ENCODE measurements around the gene CAPZB.
A peak's percentile ranks its signal among the peaks of the same experiment; 100 is the strongest.

The CAPZB gene

DNA sequence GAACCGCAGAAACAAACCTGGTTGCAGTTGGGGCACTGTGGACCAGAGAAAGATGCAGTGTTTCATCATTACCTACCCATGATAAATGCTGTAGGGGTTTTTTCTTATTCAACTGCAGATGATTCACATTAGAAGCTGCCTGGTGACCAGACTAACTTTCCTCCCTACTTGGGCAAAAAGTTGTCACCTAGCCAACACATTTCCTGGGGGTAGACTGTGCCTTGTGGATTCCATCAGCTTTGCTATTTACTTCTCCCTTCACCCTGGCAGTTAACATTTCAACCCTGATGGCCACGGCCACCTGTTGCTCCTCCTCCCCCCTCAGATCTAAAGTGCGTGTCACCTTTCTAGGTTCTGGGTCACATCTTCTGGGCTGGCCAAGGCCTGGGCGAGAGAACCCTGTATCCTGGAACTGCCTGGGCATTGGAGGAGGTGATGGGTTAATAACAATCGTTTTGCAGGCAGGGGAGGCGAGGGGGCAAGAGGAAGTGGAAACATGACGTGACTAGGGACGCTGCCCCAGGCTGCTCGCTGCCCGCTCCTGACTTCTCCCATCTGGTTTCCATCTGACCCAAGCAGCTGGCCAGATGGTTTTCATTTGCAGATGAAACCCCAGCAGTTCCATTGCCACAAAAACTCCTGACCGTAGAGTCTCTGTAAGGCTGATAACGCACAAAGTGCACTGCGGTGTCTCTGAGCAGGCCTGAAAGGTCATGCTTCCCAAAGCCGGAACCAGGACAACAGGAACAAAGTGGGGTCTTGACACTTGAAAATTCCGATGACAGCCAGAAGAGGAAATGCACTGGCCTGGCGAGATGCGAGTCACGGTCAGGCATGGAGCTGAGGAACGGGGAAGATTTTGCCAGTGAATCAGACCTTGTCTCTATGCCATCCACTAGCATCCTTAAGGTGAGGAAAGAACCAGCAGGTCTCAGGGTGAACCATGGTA is 36.6 kb downstream of the CAPZB start:
- TF ChIP-seq JUND (IDR thresholded peaks at IDR 0.05; ENCODE audit: low read depth) = no peak
- no peak for DNase-seq (ENCODE audit: low read depth in 1 of 2, low spot score in 1 of 2)
- in situ Hi-C loops (cut with HindIII; ENCODE audit: low pct_unique_long_range_greater_than_20kb, low sequenced_read_pairs) = no loop called here

DNA sequence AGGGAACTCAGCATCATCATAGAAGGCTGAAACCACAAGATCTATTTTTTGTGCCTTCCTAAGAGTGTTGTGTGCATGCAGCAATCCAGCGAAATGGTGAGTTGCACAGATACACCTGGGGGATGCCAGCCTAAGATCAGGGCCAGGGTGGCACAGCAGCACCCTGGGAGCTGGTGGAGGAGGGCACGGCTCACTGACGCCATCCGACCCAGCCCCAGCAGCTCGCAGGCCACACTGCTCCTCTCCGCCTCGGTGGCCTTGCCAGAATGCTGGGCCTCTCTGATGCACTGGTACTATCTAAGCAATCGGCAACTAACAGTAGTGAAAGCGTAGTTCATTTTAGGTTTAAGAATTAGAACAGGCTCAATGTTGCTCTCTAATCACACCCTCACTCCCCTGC is 37.8 kb downstream of the CAPZB start:
- in situ Hi-C loops (cut with HindIII; ENCODE audit: low pct_unique_long_range_greater_than_20kb, low sequenced_read_pairs) = no loop called here
- TF ChIP-seq JUND (IDR thresholded peaks at IDR 0.05; ENCODE audit: low read depth) = no peak
- no peak for DNase-seq (ENCODE audit: low read depth in 1 of 2, low spot score in 1 of 2)

DNA sequence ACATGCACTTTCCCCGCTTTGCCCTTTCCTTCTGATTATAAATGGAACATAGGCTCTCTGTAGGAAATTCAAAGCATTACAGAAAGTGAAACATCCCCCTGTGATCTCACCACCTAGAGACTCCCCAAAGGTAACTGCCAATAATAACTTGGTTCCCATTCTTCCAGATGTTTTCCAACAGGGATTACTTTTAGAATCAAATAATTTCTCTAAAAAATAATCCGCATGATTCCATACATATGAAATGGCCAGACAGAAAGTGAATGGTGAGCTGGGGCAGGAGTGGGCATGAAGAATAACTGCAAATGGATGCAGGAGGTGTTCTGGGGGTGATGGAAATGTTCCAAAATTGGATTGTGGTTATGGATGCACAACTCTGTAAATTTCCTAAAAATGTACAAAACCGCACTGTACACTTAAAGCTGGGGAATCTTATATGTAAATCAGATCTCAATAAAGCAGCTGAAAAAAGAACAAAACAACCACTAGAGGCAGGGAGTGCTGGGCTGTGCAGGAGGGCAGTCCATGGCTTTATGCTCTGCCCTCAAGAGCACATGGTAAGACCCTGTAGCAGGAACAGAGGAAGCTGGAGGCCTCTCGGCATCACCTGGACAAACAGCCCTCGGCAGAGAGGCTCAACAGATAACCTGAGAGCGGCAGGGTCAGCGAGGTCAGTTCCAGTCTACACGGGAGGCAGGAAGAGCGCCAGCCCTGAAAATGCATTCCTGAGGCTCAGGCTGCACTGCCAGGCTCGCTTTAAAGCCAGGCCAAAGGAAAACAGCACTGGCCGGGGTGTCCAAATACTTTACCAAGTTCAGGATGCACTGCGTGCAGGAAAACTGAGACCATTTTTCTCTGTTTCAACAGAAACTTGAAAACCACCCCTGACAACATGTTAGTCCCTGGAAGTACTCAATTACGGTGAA is 39.7 kb downstream of the CAPZB start:
- in situ Hi-C loops (cut with HindIII; ENCODE audit: low pct_unique_long_range_greater_than_20kb, low sequenced_read_pairs) = no loop called here
- peak; percentile 21 to 33 for DNase-seq (ENCODE audit: low read depth in 1 of 2, low spot score in 1 of 2)

DNA sequence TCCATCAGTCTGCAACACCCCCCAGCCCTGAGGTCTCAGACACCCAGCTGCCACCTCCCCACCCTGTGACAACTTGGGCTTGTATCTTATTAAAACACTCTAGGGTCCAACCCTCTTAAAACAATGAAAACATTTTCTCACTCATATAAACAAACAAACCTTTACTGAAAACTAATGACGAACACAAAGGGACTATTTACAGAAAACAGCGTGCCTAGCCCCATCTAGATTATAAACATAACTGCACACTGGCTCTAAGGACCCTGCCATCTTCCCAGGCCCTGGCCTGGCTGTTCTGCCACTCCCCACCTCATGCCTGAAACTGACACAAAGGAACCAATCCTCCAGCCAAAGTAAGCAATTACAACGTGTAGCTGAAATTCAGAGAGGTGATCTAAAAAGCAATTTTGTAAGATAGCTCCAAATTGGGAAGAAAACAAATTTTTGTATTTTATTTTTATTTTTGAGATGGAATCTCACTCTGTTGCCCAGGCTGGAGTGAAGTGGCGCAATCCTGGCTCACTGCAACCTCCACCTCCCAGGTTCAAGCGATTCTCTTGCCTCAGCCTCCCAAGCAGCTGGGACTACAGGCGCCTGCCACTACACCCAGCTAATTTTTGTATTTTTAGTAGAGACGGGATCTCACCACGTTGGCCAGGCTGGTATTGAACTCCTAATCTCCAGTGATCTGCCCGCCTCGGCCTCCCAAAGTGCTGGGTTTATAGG is 40.9 kb downstream of the CAPZB start:
- in situ Hi-C loops (cut with HindIII; ENCODE audit: low pct_unique_long_range_greater_than_20kb, low sequenced_read_pairs) = no loop called here
- TF ChIP-seq JUND (IDR thresholded peaks at IDR 0.05; ENCODE audit: low read depth) = no peak
- no peak for DNase-seq (ENCODE audit: low read depth in 1 of 2, low spot score in 1 of 2)

More for the DNA sequence above, 39.7 kb downstream of the CAPZB start:
- no peak for TF ChIP-seq JUND (IDR thresholded peaks at IDR 0.05; ENCODE audit: low read depth)

DNA sequence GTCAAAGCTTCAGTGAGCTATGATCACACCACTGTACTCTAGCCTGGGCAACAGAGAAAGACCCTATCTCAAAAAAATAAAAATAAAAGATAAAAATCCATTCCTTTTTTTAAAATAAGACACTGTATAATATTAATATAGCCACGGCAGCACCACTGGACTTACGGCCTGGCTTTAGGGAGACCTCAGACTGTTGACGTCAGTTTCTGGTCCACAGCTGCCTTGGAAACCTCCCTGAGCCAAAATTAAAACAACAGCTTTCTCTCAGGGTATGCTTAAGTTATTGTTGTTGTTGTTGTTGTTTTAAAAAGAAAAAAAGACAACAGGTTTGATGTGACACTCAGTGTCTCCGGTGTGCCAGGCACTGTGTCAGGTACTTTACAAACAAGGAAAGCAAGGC is 42.0 kb downstream of the CAPZB start:
- no peak for TF ChIP-seq JUND (IDR thresholded peaks at IDR 0.05; ENCODE audit: low read depth)
- no peak for DNase-seq (ENCODE audit: low read depth in 1 of 2, low spot score in 1 of 2)
- in situ Hi-C loops (cut with HindIII; ENCODE audit: low pct_unique_long_range_greater_than_20kb, low sequenced_read_pairs) = no loop called here

DNA sequence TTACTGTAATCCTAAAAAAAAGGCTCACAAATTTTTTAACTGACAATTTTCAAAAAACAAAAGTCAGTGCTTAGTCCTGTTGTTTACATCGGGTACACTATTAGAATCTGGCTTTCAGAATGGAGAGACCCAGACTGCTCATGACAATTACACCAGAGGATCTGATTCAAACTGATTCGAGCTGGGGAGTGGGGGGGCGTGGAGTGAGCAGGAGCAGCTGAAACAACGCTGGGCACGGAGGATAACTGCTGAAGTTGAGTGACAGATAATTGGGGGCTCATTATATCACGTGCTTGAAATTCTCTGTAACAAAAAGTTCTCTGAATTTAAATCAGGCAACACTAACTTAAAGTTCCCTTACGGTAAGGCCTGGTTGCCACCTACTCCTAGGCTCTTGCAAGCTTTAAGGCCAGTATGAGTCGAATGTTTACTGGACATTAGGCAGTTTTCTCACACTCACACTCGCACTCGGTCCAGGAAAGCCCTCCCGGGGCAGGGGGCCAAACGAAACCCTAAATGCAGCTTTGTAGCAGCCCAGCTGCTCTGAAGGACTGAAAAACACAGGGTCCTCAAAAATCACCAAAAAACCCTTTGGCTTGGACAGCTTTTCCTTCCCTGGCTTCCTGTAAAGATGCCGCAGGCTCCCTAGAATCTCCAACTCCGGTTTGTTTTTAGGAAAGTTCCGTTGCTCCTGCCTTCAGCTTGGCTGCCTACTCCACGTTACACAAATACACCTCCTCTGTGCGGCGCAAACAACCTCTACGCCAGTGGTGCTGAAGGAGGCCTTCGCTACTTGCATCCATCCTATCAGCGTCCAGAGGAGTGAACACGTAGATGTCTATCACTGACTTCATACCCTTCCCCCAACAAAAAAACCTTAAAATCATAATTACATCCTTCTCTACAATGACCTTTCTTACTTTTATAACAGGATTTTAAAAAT is 42.9 kb downstream of the CAPZB start:
- in situ Hi-C loops (cut with HindIII; ENCODE audit: low pct_unique_long_range_greater_than_20kb, low sequenced_read_pairs) = no loop called here
- no peak for TF ChIP-seq JUND (IDR thresholded peaks at IDR 0.05; ENCODE audit: low read depth)
- DNase-seq (ENCODE audit: low read depth in 1 of 2, low spot score in 1 of 2) = no peak

DNA sequence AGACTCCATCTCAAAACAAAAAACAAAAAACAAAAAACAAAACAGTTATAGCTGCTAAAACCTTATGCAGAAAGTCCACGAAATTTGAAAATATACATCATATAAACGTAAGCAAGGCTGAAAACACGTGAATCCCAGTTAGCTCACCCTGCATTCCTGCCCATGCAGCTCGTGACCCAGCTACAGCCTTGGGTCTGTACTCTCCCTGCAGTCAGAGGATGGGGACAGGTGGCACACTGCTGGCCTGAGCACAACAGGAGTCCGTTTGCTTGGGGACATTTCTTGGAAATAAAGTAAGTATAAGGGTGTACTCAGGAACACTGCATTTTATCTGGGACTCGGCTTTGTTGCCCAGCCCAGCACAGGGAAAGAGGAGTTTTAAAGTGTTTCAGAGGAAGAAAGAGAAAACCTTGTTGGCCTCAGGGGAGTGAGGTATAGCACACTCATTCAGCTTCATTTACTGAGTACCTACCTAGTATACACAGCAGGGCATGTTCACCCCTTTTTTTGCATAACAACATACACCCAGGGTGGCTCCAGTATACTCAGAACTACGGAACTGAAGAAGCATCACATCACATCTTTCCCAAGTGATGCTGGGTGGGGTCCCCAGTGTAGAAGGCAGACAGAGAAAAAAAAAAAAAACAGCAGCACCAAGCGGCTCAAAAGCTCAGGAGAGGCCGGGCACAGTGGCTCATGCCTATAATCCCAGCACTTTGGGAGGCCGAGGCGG is 44.1 kb downstream of the CAPZB start:
- DNase-seq (ENCODE audit: low read depth in 1 of 2, low spot score in 1 of 2) = no peak
- TF ChIP-seq JUND (IDR thresholded peaks at IDR 0.05; ENCODE audit: low read depth) = no peak
- in situ Hi-C loops (cut with HindIII; ENCODE audit: low pct_unique_long_range_greater_than_20kb, low sequenced_read_pairs) = no loop called here

DNA sequence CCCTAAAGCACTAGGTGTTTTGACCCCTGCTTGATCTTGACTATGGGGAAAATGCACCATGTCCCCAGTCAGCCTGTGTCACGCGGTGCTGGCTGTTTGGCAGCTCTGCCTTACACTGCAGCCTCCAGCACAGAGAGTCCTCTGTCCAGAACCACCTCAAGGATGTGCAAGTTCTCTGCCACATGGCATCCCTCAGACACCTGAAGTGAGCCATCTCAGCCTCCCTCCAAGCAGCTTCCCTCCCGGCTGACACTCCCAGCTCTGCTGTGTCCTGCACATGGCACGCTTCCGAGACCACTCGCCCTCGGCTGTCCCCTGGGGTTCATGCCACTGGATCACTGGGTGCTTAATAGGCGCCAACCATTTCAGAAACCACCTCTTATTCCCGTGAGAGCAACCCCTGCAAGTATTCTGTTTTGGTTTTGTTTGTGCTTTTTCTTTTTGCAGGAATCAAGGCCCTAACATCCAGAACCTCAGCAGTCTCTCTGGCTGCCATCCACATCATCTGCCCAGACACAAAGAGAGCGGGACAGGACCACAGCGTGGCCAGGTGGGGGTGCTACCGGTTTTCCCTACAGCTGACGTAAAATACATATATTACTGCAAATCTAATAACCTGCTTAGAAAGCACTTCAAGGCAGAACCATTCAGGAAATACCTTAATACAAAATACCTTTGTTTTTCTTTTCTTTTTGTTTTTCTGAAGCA is 45.7 kb downstream of the CAPZB start:
- no peak for TF ChIP-seq JUND (IDR thresholded peaks at IDR 0.05; ENCODE audit: low read depth)
- DNase-seq (ENCODE audit: low read depth in 1 of 2, low spot score in 1 of 2) = no peak
- in situ Hi-C loops (cut with HindIII; ENCODE audit: low pct_unique_long_range_greater_than_20kb, low sequenced_read_pairs) = no loop called here

DNA sequence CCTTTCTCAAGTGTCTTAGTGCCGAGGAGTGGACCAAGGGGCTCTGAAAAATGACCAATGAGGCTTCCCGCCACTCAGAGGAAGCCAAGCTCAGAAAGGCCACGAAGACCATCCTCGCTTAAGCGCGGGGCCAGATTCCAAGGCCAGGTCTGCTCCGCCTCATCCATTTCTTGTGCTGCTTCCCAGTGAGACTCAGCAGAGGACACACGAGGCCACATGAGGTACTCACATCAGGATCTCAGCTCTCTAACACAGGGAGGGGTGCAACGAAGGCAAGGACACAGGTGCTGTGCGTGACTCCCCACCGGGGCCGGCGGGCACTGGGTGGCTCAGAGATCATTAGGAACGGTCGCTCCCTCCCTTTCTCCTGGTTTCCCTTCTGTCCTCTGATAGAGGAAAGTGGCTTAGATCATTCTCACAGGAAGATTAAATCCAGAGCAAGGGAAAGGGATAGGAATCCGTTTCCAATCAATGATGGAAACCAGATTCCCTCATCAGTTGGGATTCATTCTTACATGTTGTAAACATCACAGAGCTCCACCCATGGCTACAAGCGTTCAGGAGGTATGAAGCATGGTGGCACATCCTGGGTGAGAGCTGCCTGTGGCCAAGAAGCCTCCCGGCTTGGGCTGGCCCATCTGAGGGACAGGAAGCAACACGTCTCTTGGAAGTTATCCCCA is 46.7 kb downstream of the CAPZB start:
- no peak for TF ChIP-seq JUND (IDR thresholded peaks at IDR 0.05; ENCODE audit: low read depth)
- DNase-seq (ENCODE audit: low read depth in 1 of 2, low spot score in 1 of 2) = no peak
- in situ Hi-C loops (cut with HindIII; ENCODE audit: low pct_unique_long_range_greater_than_20kb, low sequenced_read_pairs) = no loop called here

DNA sequence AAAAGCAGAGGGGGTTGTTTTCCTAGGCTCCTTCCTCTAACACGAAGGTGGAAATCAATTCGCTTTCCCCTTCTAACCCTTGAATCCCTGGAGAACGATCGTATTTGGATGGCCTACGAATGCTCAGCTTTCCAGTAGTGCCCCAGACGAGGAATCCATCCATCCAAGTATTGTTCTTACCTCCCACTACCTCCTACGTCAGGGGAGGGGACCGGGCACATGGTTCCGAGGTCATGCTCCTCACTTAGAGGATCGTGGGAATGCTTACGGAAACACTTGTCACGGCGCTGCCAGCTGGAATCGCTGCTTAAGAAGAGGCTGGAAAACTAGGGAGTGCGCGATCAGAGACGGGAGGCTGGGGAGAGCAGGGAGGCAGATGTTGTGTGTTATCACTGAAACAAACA is 47.4 kb downstream of the CAPZB start:
- TF ChIP-seq JUND (IDR thresholded peaks at IDR 0.05; ENCODE audit: low read depth) = no peak
- in situ Hi-C loops (cut with HindIII; ENCODE audit: low pct_unique_long_range_greater_than_20kb, low sequenced_read_pairs) = no loop called here

More for the DNA sequence above, 47.4 kb downstream of the CAPZB start:
- DNase-seq (ENCODE audit: low read depth in 1 of 2, low spot score in 1 of 2) = no peak

Data from T47D (cell line).